ENCODE measurements around the gene MYO1A.
A peak's percentile ranks its signal among the peaks of the same experiment; 100 is the strongest.

Gene MYO1A

GRCh38 chr12:57049890-57050289 lies at the start of gene MYO1A:
MYO1A (minus strand) TSS chr12:57050129; CDS start chr12:57048323, 1,806 bp downstream.
- DNase-seq, result no peak

GRCh38 chr12:57099047-57099714 lies 49.3 kb upstream of the MYO1A start:
- peak; percentile 26 for DNase-seq

- no peak for DNase-seq
These were observed 48.6 kb upstream of the MYO1A start for GRCh38 chr12:57098546-57098945.

DNA sequence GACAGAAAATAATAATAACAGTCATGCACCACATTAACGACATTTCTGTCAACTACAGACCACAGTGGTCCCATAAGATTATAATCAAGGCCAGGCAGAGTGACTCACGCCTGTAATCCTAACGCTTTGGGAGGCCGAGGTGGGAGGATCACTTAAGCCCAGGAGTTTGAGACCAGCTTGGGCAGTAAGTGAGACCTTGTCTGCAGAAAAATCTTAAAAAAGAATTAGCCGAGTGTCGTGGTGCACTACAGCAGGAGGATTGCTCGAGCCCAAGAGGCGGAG lies 47.6 kb upstream of the MYO1A start:
- DNase-seq, result no peak

DNA sequence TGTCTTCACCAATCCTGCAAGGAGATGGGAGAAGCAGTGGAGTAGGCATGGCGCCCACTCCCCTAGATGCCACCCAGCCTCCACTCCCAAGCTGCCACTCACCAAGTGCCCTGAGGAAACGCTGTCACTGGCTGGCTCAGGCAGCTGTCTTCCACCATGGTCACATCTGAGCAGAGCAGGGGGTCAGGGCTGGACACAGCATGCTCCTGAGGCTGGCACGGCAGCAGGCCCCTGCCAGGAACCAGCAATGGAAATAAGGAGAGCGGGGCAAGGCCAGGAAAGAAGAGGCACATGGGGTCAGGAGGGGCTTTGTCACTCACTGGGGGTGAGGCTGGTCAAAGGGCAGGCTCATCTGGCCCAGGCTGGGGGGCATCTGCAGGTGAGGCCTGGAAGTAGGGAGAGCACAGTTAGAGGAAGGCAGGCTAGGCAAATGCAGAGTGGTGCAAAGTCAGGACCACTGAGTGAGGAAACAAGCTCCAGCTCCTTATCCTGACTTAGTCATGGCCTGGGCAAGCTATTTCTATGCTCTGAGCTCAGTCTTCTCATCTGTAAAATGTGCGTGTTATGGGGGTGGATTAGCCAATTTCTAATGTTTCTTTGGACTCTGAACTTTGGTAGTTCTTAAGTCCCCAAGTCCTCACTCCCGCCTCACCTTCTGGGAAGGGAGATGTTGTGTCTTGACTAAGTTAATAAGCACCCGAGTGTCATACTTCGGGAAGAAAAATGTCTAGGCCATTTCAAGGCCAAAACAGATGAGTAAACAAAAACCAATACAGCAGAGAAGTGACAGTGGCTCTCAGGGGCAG lies 47.0 kb upstream of the MYO1A start:
- peak; percentile 43 for DNase-seq

DNA sequence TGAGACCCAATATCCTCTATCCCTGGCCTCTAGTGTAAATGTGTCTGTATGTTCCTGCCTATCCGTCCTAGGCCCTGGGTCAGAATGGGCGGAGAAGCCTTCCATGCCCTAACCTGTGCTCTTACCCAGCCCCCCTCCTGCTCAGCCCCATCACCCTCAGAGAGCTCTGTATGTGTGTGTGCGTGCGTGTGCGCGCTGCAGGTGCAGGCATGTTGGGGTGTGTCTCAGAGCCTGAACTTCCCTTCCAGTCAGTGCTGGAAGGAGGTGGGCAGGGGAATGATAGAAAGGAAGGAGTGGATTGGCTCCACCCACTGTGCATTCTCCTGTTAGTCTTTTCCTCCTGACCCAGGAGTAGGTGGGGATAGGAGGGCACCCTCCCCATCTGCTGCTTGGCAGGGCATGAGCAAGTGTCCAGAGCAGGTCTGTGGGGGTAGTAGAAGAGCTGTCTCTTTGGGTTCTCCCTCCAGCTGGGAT lies 46.2 kb upstream of the MYO1A start:
- peak; percentile 30 for DNase-seq

DNA sequence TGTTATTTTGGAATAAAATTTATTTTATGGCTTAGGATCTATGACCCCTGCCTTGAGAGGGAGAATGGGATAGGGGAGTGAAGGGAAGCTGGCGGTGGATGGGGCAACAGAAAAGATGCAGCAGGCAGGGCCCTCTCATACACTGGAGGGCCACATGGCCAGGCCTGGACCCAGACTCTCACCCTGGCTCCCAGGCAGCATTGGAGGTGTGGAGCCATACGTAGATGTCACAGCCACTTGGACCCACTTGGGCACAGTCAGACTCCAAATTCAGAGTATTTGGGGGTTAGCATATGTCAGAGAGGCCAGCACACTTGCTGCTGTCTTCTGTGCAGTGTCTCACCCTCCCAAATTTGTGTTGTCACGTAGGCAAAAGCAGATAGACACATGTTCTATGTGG lies 45.5 kb upstream of the MYO1A start:
- no peak for DNase-seq

GRCh38 chr12:57094208-57095160 lies 44.6 kb upstream of the MYO1A start:
- peak; percentile 50 for DNase-seq

- DNase-seq, result peak; percentile 82
These were observed 43.7 kb upstream of the MYO1A start for GRCh38 chr12:57093415-57094207.

DNA sequence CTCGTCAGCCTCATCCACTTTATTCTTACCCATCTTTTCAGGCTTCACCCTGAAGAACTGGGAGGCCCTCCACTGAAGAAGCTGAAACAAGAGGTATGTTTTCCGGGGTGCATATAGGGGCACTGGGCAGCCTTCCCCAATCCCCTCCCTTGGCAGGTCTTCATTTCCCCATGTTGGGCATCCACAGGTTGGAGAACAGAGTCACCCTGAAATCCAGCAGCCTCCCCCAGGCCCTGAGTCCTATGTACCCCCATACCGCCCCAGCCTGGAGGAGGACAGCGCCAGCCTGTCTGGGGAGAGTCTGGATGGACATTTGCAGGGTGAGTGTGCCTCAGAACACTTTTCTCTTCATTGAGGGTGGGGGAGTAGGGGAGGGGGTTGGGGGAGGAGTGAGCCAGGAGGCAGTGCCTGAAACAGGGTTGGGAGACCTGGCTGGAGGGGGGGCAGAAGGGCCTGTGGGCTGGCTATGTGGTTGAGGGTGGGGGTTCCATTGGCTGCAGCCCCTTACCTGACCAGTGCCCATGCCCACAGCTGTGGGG lies 43.0 kb upstream of the MYO1A start:
- DNase-seq, result no peak

DNA sequence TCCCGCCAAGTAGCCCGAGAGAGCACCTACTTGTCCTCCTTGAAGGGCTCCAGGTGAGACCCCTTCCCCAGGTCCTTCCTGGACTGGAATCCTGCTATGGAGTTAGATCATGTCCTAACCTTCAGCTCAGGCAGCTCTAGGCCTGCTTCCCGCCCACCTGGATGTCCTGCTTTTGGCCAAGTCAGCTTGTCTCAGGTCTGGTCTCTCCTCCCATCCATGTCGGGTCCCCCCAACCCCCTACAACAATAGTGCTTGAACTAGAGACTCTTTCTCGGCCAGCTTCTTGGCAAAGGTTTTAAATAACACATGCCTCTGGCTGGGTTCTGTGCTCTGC lies 42.6 kb upstream of the MYO1A start:
- no peak for DNase-seq

DNA sequence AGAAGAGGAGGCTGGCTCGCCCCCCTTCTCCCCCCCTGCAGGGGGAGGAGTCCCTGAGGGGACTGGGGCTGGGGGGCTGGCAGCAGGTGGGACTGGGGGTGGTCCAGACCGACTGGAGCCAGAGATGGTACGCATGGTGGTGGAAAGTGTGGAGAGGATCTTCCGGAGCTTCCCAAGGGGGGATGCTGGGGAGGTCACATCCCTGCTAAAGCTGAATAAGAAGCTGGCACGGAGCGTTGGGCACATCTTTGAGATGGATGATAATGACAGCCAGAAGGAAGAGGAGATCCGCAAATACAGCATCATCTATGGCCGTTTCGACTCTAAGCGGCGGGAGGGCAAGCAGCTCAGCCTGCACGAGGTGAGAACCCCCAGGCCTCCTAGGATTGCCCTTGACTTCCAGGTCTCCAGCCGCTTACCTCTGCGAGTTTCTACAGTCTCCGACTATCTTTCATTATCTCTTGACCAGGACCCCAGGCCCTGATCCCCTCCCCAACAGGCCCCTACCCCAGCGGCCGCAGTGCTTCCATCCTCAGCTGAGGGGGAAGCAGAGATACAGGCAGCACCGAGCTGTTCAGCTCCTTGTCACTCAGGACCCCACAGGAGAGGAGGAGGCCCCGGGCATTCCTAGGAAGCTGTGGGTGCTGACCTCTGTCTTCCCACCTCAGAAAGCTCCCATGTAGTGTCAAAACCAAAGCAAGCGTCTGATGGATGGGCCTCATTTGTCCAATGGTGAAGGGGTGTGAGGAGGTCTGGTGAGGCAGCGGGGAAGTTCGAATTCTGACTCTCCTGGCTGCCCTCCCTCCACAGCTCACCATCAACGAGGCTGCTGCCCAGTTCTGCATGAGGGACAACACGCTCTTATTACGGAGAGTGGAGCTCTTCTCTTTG lies 42.0 kb upstream of the MYO1A start:
- DNase-seq, result no peak

GRCh38 chr12:57090924-57091637 lies 41.2 kb upstream of the MYO1A start:
- no peak for DNase-seq

GRCh38 chr12:57090490-57090889 lies 40.6 kb upstream of the MYO1A start:
- no peak for DNase-seq

DNA sequence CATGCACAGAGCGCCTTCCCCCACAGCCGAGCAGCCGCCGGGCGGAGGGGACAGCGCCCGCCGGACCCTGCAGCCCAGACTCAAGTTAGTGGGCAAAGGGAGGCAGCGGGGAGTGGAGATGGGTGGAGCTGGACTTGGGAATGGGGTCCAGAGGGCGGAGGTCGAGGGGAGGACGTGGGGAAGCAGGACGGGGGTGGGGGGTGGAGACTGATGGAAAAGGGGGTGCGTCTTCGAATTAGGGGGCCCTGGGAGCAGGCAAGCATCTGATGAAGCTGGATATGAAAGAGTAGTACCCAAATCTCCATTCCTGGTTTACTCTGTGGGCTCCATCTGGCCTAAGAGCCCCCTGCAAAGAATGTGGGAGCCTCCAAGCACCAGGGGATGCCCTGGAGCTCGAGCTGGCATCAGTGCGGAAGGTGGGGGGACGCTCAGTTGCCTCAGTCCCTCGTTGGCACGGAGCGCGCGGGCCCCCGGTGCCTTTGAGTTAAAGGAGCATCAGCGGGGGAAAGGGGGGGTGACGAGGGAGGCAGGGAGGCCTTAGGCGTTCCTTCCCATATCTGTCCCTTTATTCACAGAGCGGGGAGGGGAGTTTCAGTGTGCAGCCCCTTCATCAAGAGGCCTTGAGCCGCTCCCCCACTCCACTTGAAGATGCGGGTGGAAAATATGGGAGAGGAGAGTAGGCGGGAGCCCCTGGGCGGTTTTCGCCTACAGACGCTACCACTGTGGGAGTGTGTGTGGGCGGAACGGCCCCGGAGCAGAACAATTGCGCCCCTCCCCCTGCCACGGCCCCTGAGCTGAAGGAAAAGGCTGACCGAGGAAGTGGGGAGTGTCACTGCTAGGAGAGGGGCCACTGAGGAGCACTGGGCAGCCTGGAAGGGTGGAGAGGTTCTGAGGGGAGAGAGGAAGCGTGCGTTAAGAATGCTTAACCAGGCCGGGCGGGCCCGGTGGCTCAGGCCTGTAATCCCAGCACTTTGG lies 39.6 kb upstream of the MYO1A start:
- peak; percentile 80 for DNase-seq

- DNase-seq, result peak; percentile 97
These were observed 38.7 kb upstream of the MYO1A start, which contains the start of gene NAB2 for GRCh38 chr12:57088354-57089270. NAB2 (plus strand) TSS chr12:57089114; CDS start chr12:57089272, 158 bp downstream.

- peak; percentile 93 for DNase-seq
These were observed 37.9 kb upstream of the MYO1A start for GRCh38 chr12:57087691-57088353.
